Activated CD4-positive, alpha-beta T cell treated with anti-CD3 and anti-CD28 coated beads, Interleukin-2, amount 50 U/mL, for 1 hour (primary cell): ENCODE results near the gene TTC27.
"Not testable (repeated sequence)": the region's sequence is repeated elsewhere in the genome, so short reads cannot be mapped to it uniquely, and the experiment has no call there.

Source experiments
- DNase-seq: peaks from one replicate; pipeline ENCODE4 v3.0.0-alpha.2; 2020

The TTC27 gene

GRCh38 chr2:32627814-32628579 is at the start of gene TTC27:
TTC27 (plus strand) TSS chr2:32628050; CDS start chr2:32628293, 243 bp downstream.
- DNase-seq = peak; percentile 92

GRCh38 chr2:32591669-32592463 is 36.0 kb upstream of the TTC27 start:
- no peak for DNase-seq

DNA sequence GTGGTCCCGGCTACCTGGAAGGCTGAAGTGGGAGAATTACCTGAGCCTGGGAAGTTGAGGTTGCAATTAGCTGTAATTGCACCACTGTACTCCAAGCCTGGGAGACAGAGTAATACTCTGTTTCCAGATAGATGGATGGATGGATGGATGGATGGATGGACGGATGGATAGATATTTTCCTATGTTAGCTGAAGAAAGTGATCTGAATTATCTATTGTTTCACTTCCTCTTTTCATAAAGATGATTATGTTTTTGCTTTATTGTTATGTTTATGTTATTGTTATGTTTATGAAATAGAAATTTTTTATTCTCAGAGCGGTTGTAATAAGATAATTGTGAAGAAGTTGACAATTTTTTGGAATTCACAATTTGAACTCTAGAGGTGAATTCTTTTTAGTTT is 33.3 kb upstream of the TTC27 start:
- no peak for DNase-seq

- DNase-seq = no peak
Observed at GRCh38 chr2:32611366-32611765, 16.5 kb upstream of the TTC27 start.

- no peak for DNase-seq
Observed at GRCh38 chr2:32611771-32612170, 16.1 kb upstream of the TTC27 start.

GRCh38 chr2:32614084-32614483 is 13.8 kb upstream of the TTC27 start:
- no peak for DNase-seq

DNA sequence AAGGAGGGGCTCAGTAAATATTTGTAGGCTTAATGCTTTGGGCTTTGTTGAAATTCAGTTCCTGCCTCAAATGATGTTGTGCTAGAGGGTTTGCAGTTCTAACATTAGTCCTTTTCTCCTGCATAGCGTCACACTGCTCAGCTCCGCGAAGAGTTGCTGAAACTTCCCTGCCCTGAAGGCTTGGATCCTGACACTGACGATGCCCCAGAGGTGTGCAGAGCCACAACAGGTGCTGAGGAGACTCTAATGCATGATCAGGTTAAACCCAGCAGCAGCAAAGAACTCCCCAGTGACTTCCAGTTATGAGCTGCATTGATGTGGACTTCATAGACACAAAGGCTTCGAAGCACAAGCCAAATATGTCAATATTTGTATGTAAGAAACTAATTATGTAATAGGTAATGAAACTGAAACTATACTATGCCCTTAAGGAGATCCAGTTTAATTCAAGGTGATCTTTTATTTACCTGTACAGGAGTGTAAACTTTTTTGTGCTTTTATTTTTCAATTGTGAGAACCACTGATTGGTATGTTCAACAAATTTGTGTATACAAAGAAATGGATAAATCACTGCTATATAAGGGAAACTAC is 10.2 kb upstream of the TTC27 start:
- DNase-seq = no peak

- no peak for DNase-seq
Observed at GRCh38 chr2:32622570-32623310, 5.1 kb upstream of the TTC27 start.

DNA sequence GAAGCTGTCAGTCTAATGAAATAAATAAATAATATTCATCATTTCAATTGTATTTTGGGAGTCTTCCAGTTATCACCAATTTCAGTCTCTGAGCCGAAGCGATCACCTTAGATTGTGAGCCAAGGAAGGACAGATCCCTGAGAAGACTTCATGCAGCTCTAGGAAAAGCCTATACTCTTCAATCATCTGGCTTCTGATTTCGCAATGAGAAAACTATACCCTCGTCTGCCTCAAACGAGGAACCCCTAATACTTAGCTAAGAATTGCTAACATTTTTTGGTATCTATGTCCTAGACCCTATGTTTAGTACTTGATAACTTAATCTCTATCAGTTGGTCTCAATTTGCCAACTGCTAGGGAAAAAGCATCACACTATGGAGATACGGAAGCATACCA is 4.5 kb upstream of the TTC27 start:
- no peak for DNase-seq

DNA sequence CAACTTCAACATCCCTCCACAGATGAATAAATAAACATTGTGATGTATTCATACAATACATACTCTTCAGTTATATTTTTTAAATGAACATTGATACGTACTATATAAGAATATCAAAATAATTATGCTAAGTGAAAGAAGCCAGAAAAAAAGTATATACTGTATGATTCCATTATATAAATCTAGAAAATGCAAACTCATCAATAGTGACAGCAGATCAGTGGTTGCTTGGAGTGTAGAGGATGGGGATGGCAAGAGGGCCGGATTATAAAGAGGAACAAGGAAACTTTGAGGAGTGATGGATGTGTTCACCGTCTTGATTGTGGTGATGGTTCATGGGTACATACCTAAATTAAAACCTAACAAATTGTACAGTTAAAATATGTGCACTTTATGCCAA is 3.0 kb upstream of the TTC27 start:
- DNase-seq = no peak

- DNase-seq = no peak
Observed at GRCh38 chr2:32626639-32627221, 1.1 kb upstream of the TTC27 start.

- DNase-seq = peak; percentile 12
Observed at GRCh38 chr2:32627441-32627813, 423 bp upstream of the TTC27 start.

DNA sequence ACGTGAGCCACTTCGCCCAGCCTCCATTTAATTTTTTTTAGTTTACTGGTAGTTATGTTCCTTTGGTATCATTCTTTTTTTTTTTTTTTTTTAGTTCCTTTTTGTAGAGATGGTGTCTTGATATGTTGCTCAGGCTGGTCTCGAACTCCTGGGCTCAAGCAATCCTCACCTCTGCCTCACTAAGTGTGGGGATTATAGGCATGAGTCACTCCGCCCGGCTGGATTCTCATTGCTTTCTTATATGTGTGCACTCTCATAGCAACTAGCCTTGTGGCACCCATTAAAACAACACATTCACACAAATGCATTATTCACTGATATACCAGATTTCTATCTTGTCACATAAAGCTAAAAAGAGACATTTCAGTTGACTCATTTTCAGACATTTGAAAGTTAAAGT is 4.2 kb downstream of the TTC27 start:
- no peak for DNase-seq

- DNase-seq = no peak
Observed at GRCh38 chr2:32633040-32633439, 5.2 kb downstream of the TTC27 start.

DNA sequence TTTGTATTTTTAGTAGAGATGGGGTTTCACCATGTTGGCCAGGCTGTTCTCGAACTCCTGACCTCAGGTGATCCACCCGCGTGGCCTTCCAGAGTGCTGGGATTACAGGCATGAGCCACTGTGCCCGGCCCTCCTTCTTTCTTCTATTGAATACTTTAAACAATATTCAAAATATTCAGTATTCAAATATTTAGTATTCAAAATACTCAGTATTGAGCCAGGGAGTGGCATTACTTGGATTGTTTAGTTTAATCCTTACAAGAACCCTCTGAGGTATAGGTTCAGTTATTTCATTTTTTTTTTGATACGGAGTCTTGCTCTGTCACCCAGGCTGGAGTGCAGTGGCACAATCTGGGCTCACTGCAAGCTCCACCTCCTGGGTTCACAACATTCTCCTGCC is 10.7 kb downstream of the TTC27 start:
- DNase-seq = not testable (repeated sequence)

DNA sequence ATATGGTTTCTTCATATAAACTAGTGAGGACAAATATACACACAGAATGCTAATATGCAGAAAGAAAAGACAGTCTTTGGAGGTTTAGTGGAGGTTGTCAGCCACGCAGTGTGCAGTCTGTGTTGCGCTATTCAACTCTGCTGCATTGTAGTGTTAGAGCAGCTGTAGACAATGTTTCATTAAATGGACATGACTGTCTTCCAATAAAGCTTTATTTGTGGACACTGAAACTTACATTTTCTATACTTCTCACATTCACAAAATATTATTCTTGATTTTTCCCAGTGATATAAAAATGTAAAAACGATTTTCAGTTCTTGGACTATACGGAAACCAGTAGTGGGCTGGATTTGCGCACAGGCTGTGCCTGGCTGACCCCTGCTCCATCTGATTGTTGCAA is 13.3 kb downstream of the TTC27 start:
- DNase-seq = no peak

DNA sequence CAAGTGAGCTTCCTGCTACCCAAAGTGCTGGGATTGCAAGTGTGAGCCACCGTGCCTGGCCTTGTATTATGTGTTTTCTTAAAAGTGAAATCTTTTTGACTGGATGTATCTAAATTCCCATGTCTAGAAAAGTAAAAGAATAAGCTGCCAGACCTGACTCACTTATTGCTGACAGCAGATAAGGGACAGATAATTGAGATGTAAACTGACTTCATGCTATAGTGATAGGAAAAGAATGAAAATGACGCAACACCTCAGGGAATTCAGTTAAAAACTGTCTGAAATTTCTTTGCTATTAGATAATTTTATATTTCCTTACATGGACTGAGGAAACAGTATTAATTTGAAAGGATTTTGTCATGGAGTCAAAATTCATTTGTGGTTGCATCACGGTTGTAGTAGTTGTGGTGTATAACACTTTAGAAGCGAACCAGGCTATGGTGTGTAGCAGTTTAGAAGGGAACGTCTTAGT is 19.4 kb downstream of the TTC27 start:
- DNase-seq = no peak

DNA sequence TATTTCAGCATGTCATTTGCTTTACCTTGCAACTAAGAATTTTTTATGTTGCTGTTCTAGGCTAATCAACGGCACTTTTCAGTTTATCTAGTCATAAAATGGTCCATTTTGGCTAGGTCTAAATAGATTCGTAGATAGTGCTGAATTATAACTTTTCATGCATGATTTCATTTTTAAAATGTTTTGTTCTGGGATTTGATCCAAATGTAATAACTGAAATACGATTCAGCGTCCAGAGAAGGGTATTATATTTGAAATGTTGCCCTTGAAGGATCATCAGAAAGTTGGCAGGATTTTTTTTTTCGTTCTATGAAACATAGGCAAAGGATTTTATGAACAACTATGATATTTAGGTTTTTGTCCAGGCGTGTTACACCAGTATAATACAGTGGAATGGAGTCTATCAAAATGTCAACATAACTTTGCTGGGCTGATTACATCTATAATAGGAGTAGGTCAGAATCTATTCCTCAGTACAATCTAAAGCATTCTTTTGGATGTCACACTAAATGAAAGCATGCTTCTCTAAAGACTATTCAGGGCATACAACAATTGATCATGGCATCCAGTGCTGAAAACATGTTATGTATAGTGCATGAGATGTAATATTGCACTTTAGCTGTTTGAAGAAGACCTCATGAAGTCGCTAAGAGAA is 24.8 kb downstream of the TTC27 start:
- DNase-seq = no peak

DNA sequence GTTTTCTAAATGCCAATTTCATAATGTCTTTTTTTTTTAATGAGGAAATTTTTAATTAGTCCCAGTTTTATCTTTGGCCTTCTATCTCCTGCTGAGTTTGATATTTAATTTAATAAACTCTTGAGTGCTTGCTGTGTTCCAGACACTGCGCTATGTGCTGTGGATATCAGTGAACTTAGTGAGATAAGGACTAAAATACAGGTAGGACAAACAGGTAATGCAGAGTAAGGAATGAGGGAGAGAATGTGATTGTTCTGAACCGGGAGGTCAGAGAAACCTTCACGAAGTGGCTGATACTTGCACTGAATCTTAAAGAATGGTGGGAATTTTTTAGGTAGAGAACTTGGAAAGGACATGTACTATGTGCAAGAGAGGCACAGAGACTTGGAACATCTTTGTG is 28.2 kb downstream of the TTC27 start:
- DNase-seq = no peak

GRCh38 chr2:32663864-32664263 is 36.0 kb downstream of the TTC27 start:
- DNase-seq = no peak

GRCh38 chr2:32666704-32667103 is 38.9 kb downstream of the TTC27 start:
- no peak for DNase-seq

- DNase-seq = no peak
Observed at GRCh38 chr2:32668254-32668653, 40.4 kb downstream of the TTC27 start.
